ENCODE measurements around the gene GALM.
"Not testable (repeated sequence)": the region's sequence is repeated elsewhere in the genome, so short reads cannot be mapped to it uniquely, and the experiment has no call there.

Gene GALM

GRCh38 chr2:38708900-38709566 lies 43.1 kb downstream of the GALM start:
- DNase-seq (ENCODE audit: insufficient read length, low spot score) (no peak), FAIRE-seq (no peak)

- FAIRE-seq (no peak), DNase-seq (ENCODE audit: insufficient read length, low spot score) (no peak)
These were observed 43.8 kb downstream of the GALM start for GRCh38 chr2:38709567-38710194.

GRCh38 chr2:38711558-38711957 lies 45.6 kb downstream of the GALM start:
- DNase-seq (ENCODE audit: insufficient read length, low spot score) (no peak), FAIRE-seq (peak; percentile 95)

GRCh38 chr2:38712413-38712812 lies 46.5 kb downstream of the GALM start:
- DNase-seq (ENCODE audit: insufficient read length, low spot score) (no peak), FAIRE-seq (no peak)

GRCh38 chr2:38712871-38713270 lies 47.0 kb downstream of the GALM start:
- no peak for FAIRE-seq
- no peak for DNase-seq (ENCODE audit: insufficient read length, low spot score)

GRCh38 chr2:38713338-38713737 lies 47.4 kb downstream of the GALM start:
- DNase-seq (ENCODE audit: insufficient read length, low spot score) (no peak), FAIRE-seq (no peak)

GRCh38 chr2:38714941-38715340 lies 49.0 kb downstream of the GALM start:
- FAIRE-seq; DNase-seq (ENCODE audit: insufficient read length, low spot score): not testable (repeated sequence)

GRCh38 chr2:38716185-38716584 lies 50.3 kb downstream of the GALM start:
- DNase-seq (ENCODE audit: insufficient read length, low spot score) (no peak), FAIRE-seq (no peak)

- FAIRE-seq (no peak), DNase-seq (ENCODE audit: insufficient read length, low spot score) (no peak)
These were observed 52.7 kb downstream of the GALM start for GRCh38 chr2:38718601-38719000.

- FAIRE-seq (no peak), DNase-seq (ENCODE audit: insufficient read length, low spot score) (no peak)
These were observed 53.8 kb downstream of the GALM start for GRCh38 chr2:38719706-38720105.

GRCh38 chr2:38720613-38721241 lies 54.8 kb downstream of the GALM start:
- FAIRE-seq = no peak
- no peak for DNase-seq (ENCODE audit: insufficient read length, low spot score)

- FAIRE-seq (no peak), DNase-seq (ENCODE audit: insufficient read length, low spot score) (no peak)
These were observed 56.6 kb downstream of the GALM start for GRCh38 chr2:38722271-38723061.

- DNase-seq (ENCODE audit: insufficient read length, low spot score) = no peak
- FAIRE-seq = no peak
These were observed 57.3 kb downstream of the GALM start for GRCh38 chr2:38723173-38723572.

- DNase-seq (ENCODE audit: insufficient read length, low spot score) (no peak), FAIRE-seq (no peak)
These were observed 61.7 kb downstream of the GALM start for GRCh38 chr2:38727661-38728060.

- no peak for DNase-seq (ENCODE audit: insufficient read length, low spot score)
- FAIRE-seq = no peak
These were observed 62.8 kb downstream of the GALM start for GRCh38 chr2:38728694-38729093.

- no peak for FAIRE-seq
These were observed 65.2 kb downstream of the GALM start for GRCh38 chr2:38731090-38731489.

GRCh38 chr2:38731684-38732221 lies 65.8 kb downstream of the GALM start:
- no peak for FAIRE-seq
- DNase-seq (ENCODE audit: insufficient read length, low spot score) = no peak

More at GRCh38 chr2:38731090-38731489, 65.2 kb downstream of the GALM start:
- no peak for DNase-seq (ENCODE audit: insufficient read length, low spot score)

GRCh38 chr2:38733300-38733971 lies 67.5 kb downstream of the GALM start:
- FAIRE-seq (no peak), DNase-seq (ENCODE audit: insufficient read length, low spot score) (no peak)

GRCh38 chr2:38734299-38735058 lies 68.6 kb downstream of the GALM start:
- no peak for DNase-seq (ENCODE audit: insufficient read length, low spot score)
- FAIRE-seq = no peak

GRCh38 chr2:38735999-38736320 lies 70.0 kb downstream of the GALM start:
- DNase-seq (ENCODE audit: insufficient read length, low spot score) = no peak

More at GRCh38 chr2:38735999-38736320, 70.0 kb downstream of the GALM start:
- FAIRE-seq = no peak
